H1 (cell line): Measurements from ENCODE around the gene CELF1. TPM values are rescaled to one million over a fixed set of nuclear protein-coding genes. Genes with fewer than 3 reads are reported as not detected.

Source experiments
- BACH1 ChIP-seq: IDR thresholded peaks from 2 replicates; pipeline ENCODE4 v1.6.1; 2012; ENCODE audit warnings: low read length, improper control_type of control experiment
- CBX5 ChIP-seq: fragments of 300-800, 300-1000 bp; sonication (generic); IDR thresholded peaks from 2 replicates; pipeline ENCODE4 v1.7.1; 2016; ENCODE audit warnings: antibody characterized with exemption, low read length, low read depth
- CHD2 ChIP-seq: IDR thresholded peaks from 2 replicates; pipeline ENCODE4 v1.6.1; 2012; ENCODE audit warnings: low read length, improper control_type of control experiment
- EGR1 ChIP-seq: IDR thresholded peaks from 2 replicates; pipeline ENCODE4 v1.6.1; 2011; ENCODE audit warnings: low read depth, low read length, borderline replicate concordance
- JUND ChIP-seq: IDR thresholded peaks from 2 replicates; pipeline ENCODE4 v1.6.1; 2011; ENCODE audit warnings: mild to moderate bottlenecking, improper control_type of control experiment, low read length
- NRF1 ChIP-seq: IDR thresholded peaks from 2 replicates; pipeline ENCODE4 v1.6.1; 2011; ENCODE audit warnings: mild to moderate bottlenecking, low read depth, low read length, improper control_type of control experiment
- POLR2AphosphoS5 ChIP-seq: IDR thresholded peaks from 2 replicates; pipeline ENCODE4 v1.6.1; 2011; ENCODE audit warnings: low read depth, low read length
- RFX5 ChIP-seq: IDR thresholded peaks from 2 replicates; pipeline ENCODE4 v1.6.1; 2011; ENCODE audit warnings: low read depth, low read length, improper control_type of control experiment, borderline replicate concordance
- SAP30 ChIP-seq: fragments of 300-600 bp; sonication (generic); IDR thresholded peaks from 2 replicates; pipeline ENCODE4 v1.7.1; 2012; ENCODE audit warnings: low read length, moderate library complexity, mild to moderate bottlenecking, inconsistent platforms; ENCODE audit not compliant: insufficient read depth, insufficient replicate concordance
- ZNF274 ChIP-seq: IDR thresholded peaks from 2 replicates; pipeline ENCODE4 v1.7.0; 2012; ENCODE audit warnings: low read length, borderline replicate concordance; ENCODE audit errors: extremely low read depth
- polyA plus RNA-seq, 7 experiments: library from polyadenylated mRNA; depleted of rRNA in 3 of 7; stranded (reverse) in 5 of 7; unstranded in 2 of 7; fragments of >200 nt in 5 of 7; fragments of 200-250 nt in 2 of 7; gene quantifications; 1 replicate in 5 of 7; 2 replicates in 1 of 7; 4 replicates in 1 of 7; pipeline versions ENCODE4 v1.2.1 to v1.2.3, GENCODE V29; 2011 to 2013; ENCODE audit warnings: missing spikeins in 2 of 7, mixed read lengths in 2 of 7
- total RNA-seq: library from RNA; stranded (reverse); fragmentation: NEBNext Ultra II Directional; extraction: Animal tissue kit (Norgen Biotek cat#: 25700); gene quantifications from 2 replicates; pipeline ENCODE4 v1.2.1, GENCODE V29; 2021
- TF ChIP-seq, protein P1 (sequence below): fragments of 300-600 bp; sonication (generic); IDR thresholded peaks from 2 replicates; pipeline ENCODE4 v1.7.1; 2012; ENCODE audit warnings: low read length, moderate library complexity, mild to moderate bottlenecking, inconsistent platforms; ENCODE audit not compliant: insufficient replicate concordance
- TF ChIP-seq, protein P2 (sequence below): IDR thresholded peaks from 2 replicates; pipeline ENCODE4 v1.6.1; 2011; ENCODE audit warnings: low read length, improper control_type of control experiment

The CELF1 gene
- total and polyA plus RNA-seq, 2 of the 8 experiments (the other 6 are each of a cell fraction or from before 2014, with no cell fraction given): 131 to 197 TPM

DNA sequence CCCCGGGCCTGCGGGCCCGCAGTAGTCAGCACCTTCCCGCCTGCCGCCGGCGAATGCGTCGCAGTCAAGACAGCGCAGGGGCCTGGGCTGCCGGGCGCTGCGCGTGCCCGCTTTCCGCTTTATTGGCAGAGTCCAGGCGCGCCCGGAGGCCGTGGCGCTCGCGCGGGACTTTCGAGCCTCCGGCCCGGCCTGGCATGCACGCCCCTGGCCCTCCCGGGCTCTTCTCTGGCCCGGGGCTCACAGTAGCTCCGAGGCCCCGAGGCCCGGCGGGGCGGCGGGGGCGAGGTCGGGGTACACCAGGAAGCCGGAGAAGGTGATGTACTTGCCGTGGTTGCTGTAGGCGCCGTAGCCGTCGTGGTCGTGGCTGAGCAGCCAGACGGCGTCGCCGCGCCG, 36.6 kb upstream of the CELF1 start (continued):
- TF ChIP-seq, protein P1, sequence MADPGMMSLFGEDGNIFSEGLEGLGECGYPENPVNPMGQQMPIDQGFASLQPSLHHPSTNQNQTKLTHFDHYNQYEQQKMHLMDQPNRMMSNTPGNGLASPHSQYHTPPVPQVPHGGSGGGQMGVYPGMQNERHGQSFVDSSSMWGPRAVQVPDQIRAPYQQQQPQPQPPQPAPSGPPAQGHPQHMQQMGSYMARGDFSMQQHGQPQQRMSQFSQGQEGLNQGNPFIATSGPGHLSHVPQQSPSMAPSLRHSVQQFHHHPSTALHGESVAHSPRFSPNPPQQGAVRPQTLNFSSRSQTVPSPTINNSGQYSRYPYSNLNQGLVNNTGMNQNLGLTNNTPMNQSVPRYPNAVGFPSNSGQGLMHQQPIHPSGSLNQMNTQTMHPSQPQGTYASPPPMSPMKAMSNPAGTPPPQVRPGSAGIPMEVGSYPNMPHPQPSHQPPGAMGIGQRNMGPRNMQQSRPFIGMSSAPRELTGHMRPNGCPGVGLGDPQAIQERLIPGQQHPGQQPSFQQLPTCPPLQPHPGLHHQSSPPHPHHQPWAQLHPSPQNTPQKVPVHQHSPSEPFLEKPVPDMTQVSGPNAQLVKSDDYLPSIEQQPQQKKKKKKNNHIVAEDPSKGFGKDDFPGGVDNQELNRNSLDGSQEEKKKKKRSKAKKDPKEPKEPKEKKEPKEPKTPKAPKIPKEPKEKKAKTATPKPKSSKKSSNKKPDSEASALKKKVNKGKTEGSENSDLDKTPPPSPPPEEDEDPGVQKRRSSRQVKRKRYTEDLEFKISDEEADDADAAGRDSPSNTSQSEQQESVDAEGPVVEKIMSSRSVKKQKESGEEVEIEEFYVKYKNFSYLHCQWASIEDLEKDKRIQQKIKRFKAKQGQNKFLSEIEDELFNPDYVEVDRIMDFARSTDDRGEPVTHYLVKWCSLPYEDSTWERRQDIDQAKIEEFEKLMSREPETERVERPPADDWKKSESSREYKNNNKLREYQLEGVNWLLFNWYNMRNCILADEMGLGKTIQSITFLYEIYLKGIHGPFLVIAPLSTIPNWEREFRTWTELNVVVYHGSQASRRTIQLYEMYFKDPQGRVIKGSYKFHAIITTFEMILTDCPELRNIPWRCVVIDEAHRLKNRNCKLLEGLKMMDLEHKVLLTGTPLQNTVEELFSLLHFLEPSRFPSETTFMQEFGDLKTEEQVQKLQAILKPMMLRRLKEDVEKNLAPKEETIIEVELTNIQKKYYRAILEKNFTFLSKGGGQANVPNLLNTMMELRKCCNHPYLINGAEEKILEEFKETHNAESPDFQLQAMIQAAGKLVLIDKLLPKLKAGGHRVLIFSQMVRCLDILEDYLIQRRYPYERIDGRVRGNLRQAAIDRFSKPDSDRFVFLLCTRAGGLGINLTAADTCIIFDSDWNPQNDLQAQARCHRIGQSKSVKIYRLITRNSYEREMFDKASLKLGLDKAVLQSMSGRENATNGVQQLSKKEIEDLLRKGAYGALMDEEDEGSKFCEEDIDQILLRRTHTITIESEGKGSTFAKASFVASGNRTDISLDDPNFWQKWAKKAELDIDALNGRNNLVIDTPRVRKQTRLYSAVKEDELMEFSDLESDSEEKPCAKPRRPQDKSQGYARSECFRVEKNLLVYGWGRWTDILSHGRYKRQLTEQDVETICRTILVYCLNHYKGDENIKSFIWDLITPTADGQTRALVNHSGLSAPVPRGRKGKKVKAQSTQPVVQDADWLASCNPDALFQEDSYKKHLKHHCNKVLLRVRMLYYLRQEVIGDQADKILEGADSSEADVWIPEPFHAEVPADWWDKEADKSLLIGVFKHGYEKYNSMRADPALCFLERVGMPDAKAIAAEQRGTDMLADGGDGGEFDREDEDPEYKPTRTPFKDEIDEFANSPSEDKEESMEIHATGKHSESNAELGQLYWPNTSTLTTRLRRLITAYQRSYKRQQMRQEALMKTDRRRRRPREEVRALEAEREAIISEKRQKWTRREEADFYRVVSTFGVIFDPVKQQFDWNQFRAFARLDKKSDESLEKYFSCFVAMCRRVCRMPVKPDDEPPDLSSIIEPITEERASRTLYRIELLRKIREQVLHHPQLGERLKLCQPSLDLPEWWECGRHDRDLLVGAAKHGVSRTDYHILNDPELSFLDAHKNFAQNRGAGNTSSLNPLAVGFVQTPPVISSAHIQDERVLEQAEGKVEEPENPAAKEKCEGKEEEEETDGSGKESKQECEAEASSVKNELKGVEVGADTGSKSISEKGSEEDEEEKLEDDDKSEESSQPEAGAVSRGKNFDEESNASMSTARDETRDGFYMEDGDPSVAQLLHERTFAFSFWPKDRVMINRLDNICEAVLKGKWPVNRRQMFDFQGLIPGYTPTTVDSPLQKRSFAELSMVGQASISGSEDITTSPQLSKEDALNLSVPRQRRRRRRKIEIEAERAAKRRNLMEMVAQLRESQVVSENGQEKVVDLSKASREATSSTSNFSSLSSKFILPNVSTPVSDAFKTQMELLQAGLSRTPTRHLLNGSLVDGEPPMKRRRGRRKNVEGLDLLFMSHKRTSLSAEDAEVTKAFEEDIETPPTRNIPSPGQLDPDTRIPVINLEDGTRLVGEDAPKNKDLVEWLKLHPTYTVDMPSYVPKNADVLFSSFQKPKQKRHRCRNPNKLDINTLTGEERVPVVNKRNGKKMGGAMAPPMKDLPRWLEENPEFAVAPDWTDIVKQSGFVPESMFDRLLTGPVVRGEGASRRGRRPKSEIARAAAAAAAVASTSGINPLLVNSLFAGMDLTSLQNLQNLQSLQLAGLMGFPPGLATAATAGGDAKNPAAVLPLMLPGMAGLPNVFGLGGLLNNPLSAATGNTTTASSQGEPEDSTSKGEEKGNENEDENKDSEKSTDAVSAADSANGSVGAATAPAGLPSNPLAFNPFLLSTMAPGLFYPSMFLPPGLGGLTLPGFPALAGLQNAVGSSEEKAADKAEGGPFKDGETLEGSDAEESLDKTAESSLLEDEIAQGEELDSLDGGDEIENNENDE: no peak
- TF ChIP-seq JUND (no peak), RFX5 (no peak), BACH1 (no peak), SAP30 (no peak), NRF1 (no peak), CBX5 (no peak), POLR2AphosphoS5 (no peak), EGR1 (no peak), ZNF274 (no peak), CHD2 (no peak)
- TF ChIP-seq, protein P2, sequence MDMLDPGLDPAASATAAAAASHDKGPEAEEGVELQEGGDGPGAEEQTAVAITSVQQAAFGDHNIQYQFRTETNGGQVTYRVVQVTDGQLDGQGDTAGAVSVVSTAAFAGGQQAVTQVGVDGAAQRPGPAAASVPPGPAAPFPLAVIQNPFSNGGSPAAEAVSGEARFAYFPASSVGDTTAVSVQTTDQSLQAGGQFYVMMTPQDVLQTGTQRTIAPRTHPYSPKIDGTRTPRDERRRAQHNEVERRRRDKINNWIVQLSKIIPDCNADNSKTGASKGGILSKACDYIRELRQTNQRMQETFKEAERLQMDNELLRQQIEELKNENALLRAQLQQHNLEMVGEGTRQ: no peak
